Midbrain (tissue), 1 donor: ENCODE measurements around the gene MXRA8.
A peak's percentile ranks its signal among the peaks of the same experiment; 100 is the strongest.

Experiments used
- DNase-seq: peaks from one replicate; lab custom pipeline; 2025; lab: John Stamatoyannopoulos, UW

The MXRA8 gene

DNA sequence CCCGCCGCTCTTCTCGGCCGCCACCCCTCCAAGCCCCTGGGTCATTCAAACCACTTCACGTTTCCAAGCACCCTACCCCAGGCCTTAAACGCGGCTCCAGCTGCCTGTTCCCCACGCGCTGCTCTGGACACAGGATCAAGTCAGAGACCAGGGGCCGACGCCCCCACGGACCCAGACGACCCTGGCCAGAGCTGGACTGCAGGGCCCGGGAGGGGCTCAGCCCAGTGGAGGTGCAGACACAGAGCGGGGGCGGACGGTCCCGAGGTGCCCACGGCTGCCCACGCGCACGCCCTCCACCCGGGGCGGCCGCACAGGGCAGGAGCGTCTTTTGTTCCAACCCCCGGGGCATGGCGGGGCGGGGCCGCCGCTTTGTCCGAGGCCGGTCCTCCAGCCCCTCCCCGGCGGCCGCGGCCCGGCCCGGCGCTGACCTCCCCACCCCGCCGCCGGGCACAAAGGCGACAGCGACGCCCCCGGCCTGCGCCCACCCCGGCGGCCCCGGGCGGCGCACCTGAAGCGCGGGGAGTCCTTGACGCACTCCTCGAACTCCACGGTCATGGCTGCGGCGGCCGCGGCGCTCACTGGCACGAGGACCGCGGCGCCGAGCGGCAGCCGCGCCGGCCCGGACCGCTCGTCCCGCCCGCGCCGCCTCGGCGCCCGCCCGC, 51.0 kb downstream of the MXRA8 start:
- no peak for DNase-seq

- no peak for DNase-seq
Measured at GRCh38 chr1:1306661-1307260, 51.6 kb downstream of the MXRA8 start.

DNA sequence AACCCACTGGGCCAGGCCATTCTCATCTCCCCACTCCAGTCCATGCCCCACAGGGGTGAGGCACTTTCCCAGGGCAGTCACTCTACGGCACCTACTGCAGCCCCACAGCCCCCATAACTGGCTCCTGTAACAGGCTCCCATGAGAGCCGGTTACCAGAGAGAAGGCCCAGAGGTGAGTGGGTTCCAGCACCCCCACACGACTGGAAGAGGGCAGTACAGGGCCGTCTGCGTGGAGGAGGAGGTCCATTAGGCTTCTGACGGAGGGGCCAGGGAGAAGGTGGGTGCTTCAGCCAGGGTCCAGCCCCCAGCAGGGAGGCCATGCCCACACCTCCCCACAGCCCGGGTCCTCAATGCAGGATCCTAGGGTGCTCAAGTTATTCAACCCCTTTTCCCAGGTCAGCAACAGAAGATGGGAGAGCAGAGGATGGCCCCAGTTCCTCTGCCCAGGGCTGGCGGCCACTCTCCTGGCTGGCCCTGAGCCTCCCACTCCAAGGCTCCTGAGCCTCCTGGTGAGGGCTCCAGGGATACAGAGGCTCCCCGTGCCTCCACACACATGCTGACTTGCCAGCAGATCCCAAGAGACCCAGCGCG, 52.2 kb downstream of the MXRA8 start:
- DNase-seq: no peak

- no peak for DNase-seq
Measured at GRCh38 chr1:1305300-1306069, 52.9 kb downstream of the MXRA8 start.

GRCh38 chr1:1304331-1305299, 53.7 kb downstream of the MXRA8 start:
- DNase-seq: peak; percentile 91

- DNase-seq: no peak
Measured at GRCh38 chr1:1303736-1304135, 54.6 kb downstream of the MXRA8 start.

DNA sequence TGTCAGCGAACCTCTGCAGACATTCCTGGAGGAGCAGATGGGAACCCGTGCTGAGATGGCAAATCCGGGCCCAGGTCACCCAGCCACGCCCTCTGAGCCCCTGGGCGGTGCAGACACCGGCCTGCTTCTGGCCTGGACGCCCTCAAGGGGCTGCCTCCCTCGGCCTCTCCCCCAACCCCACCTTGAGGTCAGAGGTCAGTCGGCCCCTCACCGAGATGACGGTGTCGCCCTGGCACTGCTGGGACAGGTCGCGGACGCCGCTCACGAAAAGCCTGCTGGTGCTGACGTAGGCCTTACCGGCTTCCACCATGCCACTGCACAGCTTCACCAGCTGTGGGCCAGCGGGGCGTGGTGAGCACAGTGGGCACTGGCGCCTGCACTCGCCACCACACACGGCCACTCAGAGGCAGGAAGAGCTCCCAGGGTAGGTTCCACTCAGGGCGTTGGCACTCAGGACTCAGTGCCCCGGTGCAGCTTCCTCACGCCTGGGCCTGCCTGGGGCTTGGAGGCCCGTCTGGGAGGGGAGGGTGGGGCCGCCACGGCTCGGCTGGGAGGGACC, 55.3 kb downstream of the MXRA8 start:
- no peak for DNase-seq
